DMS79 treated with DMSO at 0.1 percent for 48 hours (cell line): Measurements from ENCODE around the gene SMAD2.
"Not testable (repeated sequence)": the region's sequence is repeated elsewhere in the genome, so short reads cannot be mapped to it uniquely, and the experiment has no call there.

Experiments used
- DNase-seq: peaks from one replicate; lab custom pipeline; 2025; lab: John Stamatoyannopoulos, UW

SMAD2 gene

DNA sequence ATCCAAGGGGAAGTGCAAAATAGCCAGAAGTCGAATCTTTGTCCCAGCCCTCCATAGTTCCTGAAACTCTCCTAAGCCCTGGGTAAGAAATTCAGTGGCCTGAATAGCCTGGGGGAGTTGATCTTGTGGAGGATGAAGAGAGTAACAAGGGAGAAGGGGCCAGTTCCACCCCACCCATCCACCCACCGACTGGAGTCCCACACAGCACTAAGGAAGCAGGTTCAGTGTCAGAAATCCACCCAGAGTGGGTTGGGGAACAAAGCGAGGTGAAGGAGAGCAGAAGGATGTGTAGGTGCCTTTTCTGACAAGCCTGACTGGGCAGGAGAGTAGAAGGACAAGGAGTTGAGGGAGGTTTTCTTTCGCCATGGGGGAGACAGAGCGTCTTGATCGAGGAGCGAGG, 136.8 kb downstream of the SMAD2 start:
- no peak for DNase-seq

GRCh38 chr18:47791461-47791985, 138.9 kb downstream of the SMAD2 start:
- no peak for DNase-seq

DNA sequence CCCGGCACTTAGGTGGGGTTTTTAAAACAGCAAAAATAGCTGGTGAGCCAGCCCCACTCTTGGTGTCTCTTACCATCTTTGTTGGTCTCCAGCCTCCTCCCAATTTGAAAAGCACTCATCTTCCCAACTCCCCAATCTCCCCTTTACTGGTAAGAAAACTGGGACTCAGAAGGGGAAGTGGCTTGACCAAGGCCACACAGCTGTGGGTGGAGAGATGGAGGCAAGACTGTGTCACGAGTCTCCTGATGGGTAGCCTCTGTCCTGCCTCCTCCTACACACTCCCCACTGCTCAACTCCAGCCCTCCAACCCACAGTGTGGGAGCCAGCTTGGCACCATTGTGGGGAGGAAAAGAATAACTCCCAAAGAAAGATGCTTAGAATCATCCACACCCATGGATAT, 140.4 kb downstream of the SMAD2 start:
- no peak for DNase-seq

GRCh38 chr18:47788621-47789020, 141.8 kb downstream of the SMAD2 start:
- no peak for DNase-seq

GRCh38 chr18:47781561-47781960, 148.9 kb downstream of the SMAD2 start:
- DNase-seq, result no peak

GRCh38 chr18:47780011-47780725, 150.3 kb downstream of the SMAD2 start:
- no peak for DNase-seq

DNA sequence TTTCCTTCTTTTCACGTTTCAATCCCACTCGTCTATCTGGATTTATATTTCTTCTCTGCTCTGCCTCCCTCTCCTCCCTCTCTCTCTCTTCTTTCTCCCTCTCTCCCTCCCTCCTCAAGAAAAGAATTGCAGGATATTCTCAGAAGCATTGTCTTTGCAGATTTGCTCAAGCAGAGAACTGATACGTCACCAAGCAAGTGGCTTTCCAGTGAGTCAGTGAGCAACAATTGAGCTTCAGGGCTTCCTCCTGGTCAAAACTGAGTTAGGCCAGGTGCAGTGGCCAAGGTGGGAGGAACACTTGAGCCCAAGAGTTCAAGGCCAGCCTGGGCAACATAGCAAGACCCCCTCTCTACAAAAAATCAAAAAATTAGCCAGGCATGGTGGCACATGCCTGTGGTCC, 151.1 kb downstream of the SMAD2 start:
- DNase-seq, result no peak

GRCh38 chr18:47777626-47778025, 152.8 kb downstream of the SMAD2 start:
- no peak for DNase-seq

GRCh38 chr18:47775961-47776360, 154.5 kb downstream of the SMAD2 start:
- no peak for DNase-seq

DNA sequence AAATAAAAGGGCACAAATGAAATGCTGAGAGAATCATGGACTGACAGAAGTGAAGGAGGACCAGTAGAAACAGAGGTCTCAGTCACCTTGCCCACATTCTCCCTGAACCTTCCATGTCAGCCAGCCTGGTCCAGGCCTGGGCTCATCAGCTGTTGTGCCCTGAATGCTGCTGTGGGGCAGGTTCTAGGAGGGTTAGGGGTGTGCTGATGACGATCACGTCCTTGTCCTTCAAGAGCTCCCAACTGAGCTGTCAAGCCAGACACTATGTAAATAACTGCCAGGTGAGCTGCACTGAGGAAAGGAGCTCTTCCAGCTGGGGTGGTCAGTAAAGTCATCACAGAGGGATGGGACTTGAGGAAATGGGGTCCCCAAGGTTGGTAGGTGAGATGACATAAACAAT, 156.5 kb downstream of the SMAD2 start:
- DNase-seq, result no peak

DNA sequence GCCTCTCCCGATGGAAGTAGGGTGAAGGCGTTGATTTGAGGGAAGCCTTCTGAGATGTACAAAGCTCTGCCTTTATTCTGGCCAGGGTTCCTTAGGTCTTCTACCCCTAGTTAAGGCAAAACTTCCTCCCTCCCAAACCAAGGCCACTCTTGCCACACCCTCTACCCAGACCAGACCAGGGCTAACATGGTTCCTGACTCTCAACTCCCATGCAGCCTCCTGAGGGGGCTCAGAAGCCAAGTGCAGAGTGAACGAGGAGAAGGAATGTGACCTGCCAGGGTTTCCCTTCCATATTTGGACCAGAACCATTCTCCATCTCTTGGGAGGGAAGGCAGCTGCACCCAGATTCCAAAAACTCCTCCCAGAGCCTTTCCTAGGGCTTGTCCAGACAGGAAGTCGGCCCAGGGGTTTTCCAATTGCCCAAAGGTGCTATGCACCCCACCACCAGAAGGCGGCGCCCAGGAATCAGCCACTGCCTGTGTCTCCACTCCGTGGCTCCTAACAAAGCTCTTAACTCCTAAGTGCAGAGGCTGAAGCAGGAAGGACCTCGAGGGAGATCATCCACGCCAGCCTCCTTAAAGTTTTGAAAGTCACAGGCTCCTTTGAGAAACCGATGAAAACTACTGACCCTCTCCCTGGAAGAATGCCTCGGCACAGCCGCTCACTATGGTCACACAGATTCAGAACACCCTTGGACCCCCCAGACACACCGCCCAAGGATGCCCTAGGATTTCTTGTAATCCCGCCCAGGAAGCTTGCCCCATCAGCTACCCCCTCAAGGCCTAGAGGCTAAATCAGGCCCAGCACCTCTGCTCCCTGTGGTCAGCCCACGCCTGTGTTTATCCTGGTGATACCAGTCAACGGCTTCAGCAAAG, 157.8 kb downstream of the SMAD2 start:
- DNase-seq, result peak; percentile 29

- no peak for DNase-seq
Measured at GRCh38 chr18:47771922-47772321, 158.5 kb downstream of the SMAD2 start.

DNA sequence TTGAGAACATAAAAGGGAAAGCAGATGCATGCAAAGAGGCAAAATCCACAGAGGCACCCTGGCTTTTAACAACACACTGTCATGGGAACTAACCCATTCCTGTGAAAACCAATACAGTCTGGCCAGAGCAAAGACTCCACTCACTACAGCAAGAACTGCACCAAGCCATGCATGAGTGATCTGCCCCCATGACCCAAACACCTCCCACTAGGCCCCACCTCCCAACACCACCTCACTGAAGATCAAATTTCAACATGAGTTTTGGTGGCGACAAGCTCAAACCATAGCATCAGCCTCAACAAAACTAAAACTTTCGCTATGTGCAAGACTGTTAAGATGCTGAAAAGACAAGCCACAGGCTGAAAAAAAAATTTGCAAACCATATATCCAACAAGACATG, 162.8 kb downstream of the SMAD2 start:
- DNase-seq, result no peak

DNA sequence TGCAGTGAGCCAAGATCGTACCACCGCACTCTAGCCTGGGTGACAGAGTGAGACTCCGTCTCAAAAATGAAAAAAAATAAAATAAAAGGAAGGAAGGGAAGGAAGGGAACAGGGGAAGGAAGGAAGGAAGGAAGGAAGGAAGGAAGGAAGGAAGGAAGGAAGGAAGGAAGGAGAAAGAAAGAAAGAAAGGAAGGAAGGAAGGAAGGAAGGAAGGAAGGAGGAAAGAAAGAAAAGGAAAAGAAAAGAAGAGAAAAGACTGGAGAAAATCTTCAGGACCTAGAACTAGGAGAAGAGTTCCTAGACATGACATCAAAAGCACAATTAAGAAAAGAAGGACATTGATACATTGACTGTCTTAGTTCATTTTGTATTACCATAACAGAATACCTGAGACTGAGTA, 163.3 kb downstream of the SMAD2 start:
- DNase-seq, result not testable (repeated sequence)
